HepG2 (cell line): ENCODE data around the gene TTC31. TPM values are rescaled to one million over a fixed set of nuclear protein-coding genes. Genes with fewer than 3 reads are reported as not detected.

ENCODE experiments used
- ATAC-seq: fragments of 200-7000 bp; cut with Tn5 transposase; 3 replicates; pipeline ENCODE4 v1.9.1; 2020; ENCODE audit warnings: mild to moderate bottlenecking, moderate library complexity
- BruUV-seq: library from RNA; stranded (reverse); fragments of 400-500 nt; replicated peaks from 2 replicates; lab custom pipeline; 2021; lab: Mats Ljungman, UMichigan
- CTCF ChIA-PET: fragments of 300-600 bp; formaldehyde crosslinking; extraction: SDS; loops from one replicate; lab custom pipeline; 2021; ENCODE audit warnings: low total read pairs, inconsistent platforms, low intra/inter-chr PET ratio; lab: Yijun Ruan, JAX
- POLR2A ChIA-PET: fragments of 350-600 bp; sonication (Branson Sonifier 250); formaldehyde crosslinking; loops from one replicate; lab custom pipeline; 2020; ENCODE audit warnings: antibody characterized with exemption, inconsistent platforms; lab: Yijun Ruan, JAX
- DNase-seq: peaks from one replicate; pipeline ENCODE4 v3.0.0-alpha.2; 2015; ENCODE audit warnings: low spot score
- FAIRE-seq: peaks from 3 replicates; lab custom pipeline; 2011; peaks lifted over from hg19 to GRCh38; lab: Jason Lieb, UNC
- H2AFZ ChIP-seq: one replicate; pipeline ENCODE4 v1.6.1; 2011; ENCODE audit warnings: low read length, inconsistent platforms
- H3K27ac ChIP-seq: fragments of 300-600 bp; 3 replicates; pipeline ENCODE4 v1.8.0; 2011; ENCODE audit warnings: mixed run types, mild to moderate bottlenecking, mixed read lengths, low read length, inconsistent platforms; ENCODE audit not compliant: insufficient read depth; ENCODE audit errors: extremely low read length
- H3K27me3 ChIP-seq, 2 experiments: fragments of 200-600 bp in 1 of 2; 2 replicates in 1 of 2; 3 replicates in 1 of 2; pipeline versions ENCODE4 v1.6.0 to v1.8.0; 2011; ENCODE audit warnings: low read length in 2 of 2, mild to moderate bottlenecking in 2 of 2, moderate library complexity in 2 of 2, inconsistent platforms in 1 of 2; ENCODE audit not compliant: insufficient read depth in 2 of 2, control insufficient read depth in 1 of 2
- H3K36me3 ChIP-seq, 2 experiments: fragments of 200-600 bp in 1 of 2; replicated peaks in 1 of 2; 2 replicates in 1 of 2; 3 replicates in 1 of 2; pipeline versions ENCODE4 v1.5.1 to v1.8.0; 2011; ENCODE audit warnings: low read length in 2 of 2, inconsistent platforms in 1 of 2; ENCODE audit not compliant: insufficient read depth in 2 of 2, control insufficient read depth in 1 of 2
- H3K4me1 ChIP-seq: 2 replicates; pipeline ENCODE4 v1.5.1; 2012; ENCODE audit warnings: low read length, inconsistent platforms; ENCODE audit not compliant: insufficient read depth
- H3K4me2 ChIP-seq: 2 replicates; pipeline ENCODE4 v1.6.0; 2011; ENCODE audit warnings: low read depth, low read length, inconsistent platforms
- H3K4me3 ChIP-seq, 3 experiments: fragments of 200-600 bp in 1 of 3; sonication (generic), shearing (Covaris generic) in 1 of 3; replicated peaks in 1 of 3; 2 replicates each; pipeline ENCODE4 v1.5.1; 2011 to 2016; ENCODE audit warnings: low read length in 3 of 3, inconsistent platforms in 2 of 3, low read depth in 2 of 3, mild to moderate bottlenecking in 2 of 3, control low read depth in 1 of 3, mixed read lengths in 1 of 3; ENCODE audit not compliant: insufficient read depth in 1 of 3
- H3K79me2 ChIP-seq: one replicate; pipeline ENCODE4 v1.6.1; 2011; ENCODE audit warnings: low read length, inconsistent platforms; ENCODE audit not compliant: insufficient read depth
- H3K9ac ChIP-seq: 2 replicates; pipeline ENCODE4 v1.6.0; 2011; ENCODE audit warnings: mild to moderate bottlenecking, low read depth, low read length, inconsistent platforms; ENCODE audit not compliant: insufficient read depth
- H3K9me3 ChIP-seq: 2 replicates; pipeline ENCODE4 v1.5.1; 2012; ENCODE audit warnings: mild to moderate bottlenecking, low read length
- H4K20me1 ChIP-seq: 2 replicates; pipeline ENCODE4 v1.6.0; 2011; ENCODE audit warnings: inconsistent platforms, mild to moderate bottlenecking, low read length, moderate library complexity; ENCODE audit not compliant: insufficient read depth
- FOXA3 ChIP-seq: IDR thresholded peaks from 2 replicates; pipeline ENCODE4 v1.6.1; 2016; ENCODE audit warnings: missing genetic modification reagents, missing compliant biosample characterization
- JUN ChIP-seq: sonication (generic); formaldehyde crosslinking; IDR thresholded peaks from 2 replicates; pipeline ENCODE4 v1.4.0; 2020; ENCODE audit warnings: mild to moderate bottlenecking, missing genetic modification reagents
- MIER2 ChIP-seq: IDR thresholded peaks from 2 replicates; pipeline ENCODE4 v1.6.1; 2016; ENCODE audit warnings: missing biosample characterization, missing genetic modification reagents
- PCBP2 ChIP-seq: fragments of 200-400 bp; formaldehyde crosslinking; optimal IDR thresholded peaks from 2 replicates; pipeline ENCODE3; 2018; ENCODE audit warnings: low read length, low read depth; ENCODE audit not compliant: poor library complexity, severe bottlenecking
- ZFAT ChIP-seq: sonication (generic); formaldehyde crosslinking; conservative IDR thresholded peaks from 2 replicates; pipeline ENCODE4 v1.8.1; 2023; ENCODE audit warnings: missing genetic modification reagents, inconsistent platforms
- ZNF207 ChIP-seq: fragments of 450-650 bp; IDR thresholded peaks from 2 replicates; pipeline ENCODE4 v1.6.1; 2016; ENCODE audit warnings: antibody characterized with exemption, borderline replicate concordance
- WGBS: methylation state at CpG from one replicate; pipeline ENCODE4 v1.1.6; 2017; ENCODE audit warnings: low lambda C conversion rate; 5-methylcytosine and 5-hydroxymethylcytosine counted together
- in situ Hi-C: cut with HindIII; loops from 2 replicates; pipeline ENCODE4 v1.10.0; 2017; ENCODE audit warnings: low pct_unique_long_range_greater_than_20kb; ENCODE audit not compliant: extremely low pct_ligation_motif_present
- intact Hi-C: fragments of 100-400 bp; cut with micrococcal nuclease; formaldehyde crosslinking; loops from one replicate; pipeline ENCODE4 v1.10.0; 2022; ENCODE audit not compliant: unreplicated experiment
- polyA plus RNA-seq, 8 experiments: library from polyadenylated mRNA; depleted of rRNA in 3 of 8; stranded (reverse) in 7 of 8; unstranded in 1 of 8; fragments of >200 nt; fragmentation: Illumina TruSeq in 4 of 8; extraction: Trizol in 4 of 8; gene quantifications; 2 replicates each; pipeline versions ENCODE4 v1.2.1 to v1.2.3, GENCODE V29; 2011 to 2016; ENCODE audit warnings: low read depth in 4 of 8, missing spikeins in 1 of 8, mixed read lengths in 1 of 8; ENCODE audit not compliant: insufficient read depth in 1 of 8
- total RNA-seq, 5 experiments: library from RNA; depleted of rRNA; stranded (reverse); fragments of >200 nt; fragmentation: Illumina TruSeq; extraction: Trizol; gene quantifications; 2 replicates each; pipeline ENCODE4 v1.2.3, GENCODE V29; 2016; ENCODE audit warnings: low read depth in 1 of 5
- TF ChIP-seq, protein P1 (sequence below): sonication (generic); formaldehyde crosslinking; IDR thresholded peaks from 2 replicates; pipeline ENCODE4 v1.9.0; 2021; ENCODE audit warnings: missing genetic modification reagents, mild to moderate bottlenecking, borderline replicate concordance
- TF ChIP-seq, protein P2 (sequence below): sonication (generic); IDR thresholded peaks from 2 replicates; pipeline ENCODE4 v1.6.1; 2016; ENCODE audit warnings: low read depth, borderline replicate concordance
- TF ChIP-seq, protein P3 (sequence below): sonication (generic); formaldehyde crosslinking; IDR thresholded peaks from 2 replicates; pipeline ENCODE4 v1.4.0; 2020; ENCODE audit warnings: missing genetic modification reagents
- TF ChIP-seq, protein P4 (sequence below): sonication (generic); formaldehyde crosslinking; IDR thresholded peaks from 2 replicates; pipeline ENCODE4 v1.4.0; 2020; ENCODE audit warnings: missing genetic modification reagents
- TF ChIP-seq, protein P5 (sequence below): sonication (generic); formaldehyde crosslinking; IDR thresholded peaks from 2 replicates; pipeline ENCODE4 v1.8.1; 2023; ENCODE audit warnings: mild to moderate bottlenecking, inconsistent platforms, moderate library complexity, missing genetic modification reagents, borderline replicate concordance

Gene TTC31
- total and polyA plus RNA-seq, 2 of the 13 experiments (the other 11 are each of a cell fraction or from before 2014, with no cell fraction given), result 28.3 to 39.5 TPM

DNA sequence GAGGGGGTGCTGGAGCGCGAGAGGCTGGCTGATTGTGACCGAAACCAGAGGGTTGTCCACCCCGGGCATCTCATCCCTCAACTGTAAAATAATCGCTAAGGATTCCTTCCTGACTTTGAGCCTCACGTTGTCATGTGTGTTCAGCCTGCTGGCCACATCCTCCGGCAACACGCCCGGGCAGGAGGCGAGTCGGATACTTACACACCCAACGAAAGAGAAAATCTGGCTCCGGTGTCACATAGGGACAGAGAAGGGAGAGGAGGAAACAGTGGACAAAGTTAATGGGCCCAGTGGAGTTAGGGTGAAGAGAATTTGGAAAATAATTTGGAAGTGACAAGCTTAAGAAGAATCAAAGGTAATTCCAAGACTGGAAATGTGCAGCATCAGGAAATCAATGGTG, 33.8 kb downstream of the TTC31 start:
- Histone ChIP-seq H3K27me3 (no peaks in the 10 kb centered on the region), H4K20me1 (no peaks in the 10 kb centered on the region), H3K4me2 (no peak overlapping the region), H3K79me2 (no peaks in the 10 kb centered on the region), H3K36me3 (peaks cover 13 to 21% of the 10 kb centered on the region in 2 experiments; a peak in 4 of 5 replicates), H3K9me3 (no peaks in the 10 kb centered on the region), H2AFZ (no peak overlapping the region), H3K9ac (no peak overlapping the region), H3K4me1 (peaks cover 31% of the 10 kb centered on the region), H3K27ac (no peak overlapping the region), H3K4me3 (no peak overlapping the region)
- in situ Hi-C loops (no loop called here), intact Hi-C loops (no loop called here)
- DNase-seq, result no peak
- ChIA-PET POLR2A (interaction anchor here (1.0 to 1.1 kb wide), 2 partner anchors 13 to 35 kb away, joined by 3 to 4 read pairs; partner anchors contain the start of gene HTRA2), CTCF (no interaction called here)
- no peak for FAIRE-seq
- ATAC-seq, result no peak
- BruUV-seq, result no TSS peak
- WGBS, result 94% methylated on average over 13 of the region's 13 CpGs
- TF ChIP-seq, protein P1, sequence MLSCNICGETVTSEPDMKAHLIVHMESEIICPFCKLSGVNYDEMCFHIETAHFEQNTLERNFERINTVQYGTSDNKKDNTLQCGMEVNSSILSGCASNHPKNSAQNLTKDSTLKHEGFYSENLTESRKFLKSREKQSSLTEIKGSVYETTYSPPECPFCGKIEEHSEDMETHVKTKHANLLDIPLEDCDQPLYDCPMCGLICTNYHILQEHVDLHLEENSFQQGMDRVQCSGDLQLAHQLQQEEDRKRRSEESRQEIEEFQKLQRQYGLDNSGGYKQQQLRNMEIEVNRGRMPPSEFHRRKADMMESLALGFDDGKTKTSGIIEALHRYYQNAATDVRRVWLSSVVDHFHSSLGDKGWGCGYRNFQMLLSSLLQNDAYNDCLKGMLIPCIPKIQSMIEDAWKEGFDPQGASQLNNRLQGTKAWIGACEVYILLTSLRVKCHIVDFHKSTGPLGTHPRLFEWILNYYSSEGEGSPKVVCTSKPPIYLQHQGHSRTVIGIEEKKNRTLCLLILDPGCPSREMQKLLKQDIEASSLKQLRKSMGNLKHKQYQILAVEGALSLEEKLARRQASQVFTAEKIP, result no peak
- TF ChIP-seq MIER2 (CRISPR knock-in tag), result no peak
- TF ChIP-seq, protein P2, sequence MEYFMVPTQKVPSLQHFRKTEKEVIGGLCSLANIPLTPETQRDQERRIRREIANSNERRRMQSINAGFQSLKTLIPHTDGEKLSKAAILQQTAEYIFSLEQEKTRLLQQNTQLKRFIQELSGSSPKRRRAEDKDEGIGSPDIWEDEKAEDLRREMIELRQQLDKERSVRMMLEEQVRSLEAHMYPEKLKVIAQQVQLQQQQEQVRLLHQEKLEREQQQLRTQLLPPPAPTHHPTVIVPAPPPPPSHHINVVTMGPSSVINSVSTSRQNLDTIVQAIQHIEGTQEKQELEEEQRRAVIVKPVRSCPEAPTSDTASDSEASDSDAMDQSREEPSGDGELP, result no peak
- TF ChIP-seq PCBP2, result no peak
- TF ChIP-seq JUN (CRISPR knock-in tag), result no peak
- TF ChIP-seq ZFAT (CRISPR knock-in tag), result no peak
- TF ChIP-seq, protein P3, sequence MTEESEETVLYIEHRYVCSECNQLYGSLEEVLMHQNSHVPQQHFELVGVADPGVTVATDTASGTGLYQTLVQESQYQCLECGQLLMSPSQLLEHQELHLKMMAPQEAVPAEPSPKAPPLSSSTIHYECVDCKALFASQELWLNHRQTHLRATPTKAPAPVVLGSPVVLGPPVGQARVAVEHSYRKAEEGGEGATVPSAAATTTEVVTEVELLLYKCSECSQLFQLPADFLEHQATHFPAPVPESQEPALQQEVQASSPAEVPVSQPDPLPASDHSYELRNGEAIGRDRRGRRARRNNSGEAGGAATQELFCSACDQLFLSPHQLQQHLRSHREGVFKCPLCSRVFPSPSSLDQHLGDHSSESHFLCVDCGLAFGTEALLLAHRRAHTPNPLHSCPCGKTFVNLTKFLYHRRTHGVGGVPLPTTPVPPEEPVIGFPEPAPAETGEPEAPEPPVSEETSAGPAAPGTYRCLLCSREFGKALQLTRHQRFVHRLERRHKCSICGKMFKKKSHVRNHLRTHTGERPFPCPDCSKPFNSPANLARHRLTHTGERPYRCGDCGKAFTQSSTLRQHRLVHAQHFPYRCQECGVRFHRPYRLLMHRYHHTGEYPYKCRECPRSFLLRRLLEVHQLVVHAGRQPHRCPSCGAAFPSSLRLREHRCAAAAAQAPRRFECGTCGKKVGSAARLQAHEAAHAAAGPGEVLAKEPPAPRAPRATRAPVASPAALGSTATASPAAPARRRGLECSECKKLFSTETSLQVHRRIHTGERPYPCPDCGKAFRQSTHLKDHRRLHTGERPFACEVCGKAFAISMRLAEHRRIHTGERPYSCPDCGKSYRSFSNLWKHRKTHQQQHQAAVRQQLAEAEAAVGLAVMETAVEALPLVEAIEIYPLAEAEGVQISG, result no peak
- TF ChIP-seq, protein P4, sequence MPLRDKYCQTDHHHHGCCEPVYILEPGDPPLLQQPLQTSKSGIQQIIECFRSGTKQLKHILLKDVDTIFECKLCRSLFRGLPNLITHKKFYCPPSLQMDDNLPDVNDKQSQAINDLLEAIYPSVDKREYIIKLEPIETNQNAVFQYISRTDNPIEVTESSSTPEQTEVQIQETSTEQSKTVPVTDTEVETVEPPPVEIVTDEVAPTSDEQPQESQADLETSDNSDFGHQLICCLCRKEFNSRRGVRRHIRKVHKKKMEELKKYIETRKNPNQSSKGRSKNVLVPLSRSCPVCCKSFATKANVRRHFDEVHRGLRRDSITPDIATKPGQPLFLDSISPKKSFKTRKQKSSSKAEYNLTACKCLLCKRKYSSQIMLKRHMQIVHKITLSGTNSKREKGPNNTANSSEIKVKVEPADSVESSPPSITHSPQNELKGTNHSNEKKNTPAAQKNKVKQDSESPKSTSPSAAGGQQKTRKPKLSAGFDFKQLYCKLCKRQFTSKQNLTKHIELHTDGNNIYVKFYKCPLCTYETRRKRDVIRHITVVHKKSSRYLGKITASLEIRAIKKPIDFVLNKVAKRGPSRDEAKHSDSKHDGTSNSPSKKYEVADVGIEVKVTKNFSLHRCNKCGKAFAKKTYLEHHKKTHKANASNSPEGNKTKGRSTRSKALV (CRISPR knock-in tag), result no peak
- TF ChIP-seq ZNF207, result no peak
- TF ChIP-seq FOXA3 (CRISPR knock-in tag), result no peak
- TF ChIP-seq, protein P5, sequence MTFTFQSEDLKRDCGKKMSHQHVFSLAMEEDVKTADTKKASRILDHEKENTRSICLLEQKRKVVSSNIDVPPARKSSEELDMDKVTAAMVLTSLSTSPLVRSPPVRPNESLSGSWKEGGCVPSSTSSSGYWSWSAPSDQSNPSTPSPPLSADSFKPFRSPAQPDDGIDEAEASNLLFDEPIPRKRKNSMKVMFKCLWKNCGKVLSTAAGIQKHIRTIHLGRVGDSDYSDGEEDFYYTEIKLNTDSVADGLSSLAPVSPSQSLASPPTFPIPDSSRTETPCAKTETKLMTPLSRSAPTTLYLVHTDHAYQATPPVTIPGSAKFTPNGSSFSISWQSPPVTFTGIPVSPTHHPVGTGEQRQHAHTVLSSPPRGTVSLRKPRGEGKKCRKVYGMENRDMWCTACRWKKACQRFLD, result no peak
